ENCODE results near the gene TSPAN15.
"Not testable (repeated sequence)": the region's sequence is repeated elsewhere in the genome, so short reads cannot be mapped to it uniquely, and the experiment has no call there.

TSPAN15 gene

GRCh38 chr10:69449841-69450240, 1.4 kb upstream of the TSPAN15 start:
- DNase-seq = peak; percentile 53

- DNase-seq = not testable (repeated sequence)
Observed at GRCh38 chr10:69450395-69450794, 870 bp upstream of the TSPAN15 start.

GRCh38 chr10:69451784-69452251, 553 bp downstream of the TSPAN15 start:
- no peak for DNase-seq

- DNase-seq = no peak
Observed at GRCh38 chr10:69452676-69453415, 1.6 kb downstream of the TSPAN15 start.

GRCh38 chr10:69453795-69454194, 2.5 kb downstream of the TSPAN15 start:
- no peak for DNase-seq

- peak; percentile 24 for DNase-seq
Observed at GRCh38 chr10:69455006-69455763, 3.9 kb downstream of the TSPAN15 start.

GRCh38 chr10:69456880-69457693, 5.8 kb downstream of the TSPAN15 start:
- DNase-seq = peak; percentile 59

- DNase-seq = no peak
Observed at GRCh38 chr10:69457771-69458237, 6.5 kb downstream of the TSPAN15 start.

- DNase-seq = peak; percentile 91
Observed at GRCh38 chr10:69458430-69459100, 7.3 kb downstream of the TSPAN15 start.

- no peak for DNase-seq
Observed at GRCh38 chr10:69459101-69459790, 8.0 kb downstream of the TSPAN15 start.

GRCh38 chr10:69459893-69460575, 8.8 kb downstream of the TSPAN15 start:
- DNase-seq = no peak

GRCh38 chr10:69460576-69461242, 9.4 kb downstream of the TSPAN15 start:
- DNase-seq = peak; percentile 42

- no peak for DNase-seq
Observed at GRCh38 chr10:69461243-69462025, 10.2 kb downstream of the TSPAN15 start.

- no peak for DNase-seq
Observed at GRCh38 chr10:69463886-69464285, 12.6 kb downstream of the TSPAN15 start.

- DNase-seq = no peak
Observed at GRCh38 chr10:69464401-69464800, 13.1 kb downstream of the TSPAN15 start.

GRCh38 chr10:69464801-69465401, 13.6 kb downstream of the TSPAN15 start:
- peak; percentile 38 for DNase-seq

GRCh38 chr10:69465457-69466157, 14.3 kb downstream of the TSPAN15 start:
- peak; percentile 62 for DNase-seq

GRCh38 chr10:69466158-69466490, 14.9 kb downstream of the TSPAN15 start:
- DNase-seq = no peak

- DNase-seq = no peak
Observed at GRCh38 chr10:69466689-69467088, 15.4 kb downstream of the TSPAN15 start.
